Prostate gland (tissue), 2 donors: Measurements from ENCODE around the gene CCDC14.

Source experiments
- CTCF ChIP-seq, 4 experiments: fragments of 200-600 bp in 2 of 4; fragments of 450-650 bp in 2 of 4; sonication (generic) in 2 of 4; IDR thresholded peaks; 1 replicate in 3 of 4; 2 replicates in 1 of 4; pipeline ENCODE4 v1.5.1; 2016 to 2019; ENCODE audit warnings: antibody characterized with exemption in 4 of 4, mild to moderate bottlenecking in 2 of 4, moderate library complexity in 2 of 4
- POLR2AphosphoS5 ChIP-seq: sonication (generic); formaldehyde crosslinking; IDR thresholded peaks from one replicate; pipeline ENCODE4 v1.6.1; 2017; ENCODE audit warnings: antibody characterized with exemption

- TF ChIP-seq POLR2AphosphoS5 (no peak), CTCF (IDR thresholded peaks at IDR 0.05) (no peak)
These were observed 23.3 kb upstream of the CCDC14 start for GRCh38 chr3:123984350-123984749.
